Epithelial cell of umbilical artery (primary cell): Measurements from ENCODE around the gene RALA. TPM values are rescaled to one million over a fixed set of nuclear protein-coding genes. Genes with fewer than 3 reads are reported as not detected.

Experiments used
- total RNA-seq: library from RNA; depleted of rRNA; stranded (reverse); fragments of >200 nt; gene quantifications from 2 replicates; pipeline ENCODE4 v1.2.3, GENCODE V29; 2014

RALA gene, protein sequence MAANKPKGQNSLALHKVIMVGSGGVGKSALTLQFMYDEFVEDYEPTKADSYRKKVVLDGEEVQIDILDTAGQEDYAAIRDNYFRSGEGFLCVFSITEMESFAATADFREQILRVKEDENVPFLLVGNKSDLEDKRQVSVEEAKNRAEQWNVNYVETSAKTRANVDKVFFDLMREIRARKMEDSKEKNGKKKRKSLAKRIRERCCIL
- total RNA-seq, result 96.5 and 113 TPM in 2 replicates

DNA sequence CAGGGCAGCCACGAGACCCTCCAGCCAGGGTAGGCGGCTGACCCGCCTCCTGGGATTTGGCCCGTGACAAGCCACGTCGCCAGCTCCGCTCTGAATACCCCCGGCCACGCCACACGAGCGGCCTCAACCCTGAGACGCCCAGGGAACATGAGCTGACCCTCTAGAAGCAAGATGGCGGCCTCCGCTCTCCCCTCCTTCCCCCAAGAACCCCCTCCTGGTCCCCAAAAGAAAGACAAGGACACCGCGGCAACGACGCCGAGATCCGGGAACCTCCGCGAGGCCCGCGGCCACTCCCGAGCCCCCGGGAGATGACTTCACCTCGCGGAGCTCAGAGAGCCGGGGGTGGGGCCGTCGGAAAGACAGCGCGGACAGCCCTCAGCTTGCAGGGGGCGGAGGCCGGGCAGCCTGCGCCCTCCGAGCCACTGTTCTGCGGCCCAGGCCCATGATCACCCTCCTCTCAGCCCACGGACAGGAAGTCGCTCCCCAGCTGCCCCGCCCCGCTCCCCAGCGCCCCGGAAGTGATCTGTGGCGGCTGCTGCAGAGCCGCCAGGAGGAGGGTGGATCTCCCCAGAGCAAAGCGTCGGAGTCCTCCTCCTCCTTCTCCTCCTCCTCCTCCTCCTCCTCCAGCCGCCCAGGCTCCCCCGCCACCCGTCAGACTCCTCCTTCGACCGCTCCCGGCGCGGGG, at the start of gene RALA:
TSS of gene RALA (plus strand) at position 526 of the 685 bp plus-strand sequence. CDS start 63,096 bp downstream, outside the sequence.

Other genes with a start within 250 kb of the RALA start
- gene YAE1, start 57.2 kb upstream of the RALA start, total RNA-seq, result 41.9 and 48.5 TPM in 2 replicates